ENCODE measurements around the gene CFB.

GRCh38 chr6:31903957-31904356 is 41.9 kb upstream of the CFB start:
- no peak for TF ChIP-seq POLR2AphosphoS5 (IDR thresholded peaks at IDR 0.05; ENCODE audit: low read depth, low read length)
- TF ChIP-seq, protein P1, sequence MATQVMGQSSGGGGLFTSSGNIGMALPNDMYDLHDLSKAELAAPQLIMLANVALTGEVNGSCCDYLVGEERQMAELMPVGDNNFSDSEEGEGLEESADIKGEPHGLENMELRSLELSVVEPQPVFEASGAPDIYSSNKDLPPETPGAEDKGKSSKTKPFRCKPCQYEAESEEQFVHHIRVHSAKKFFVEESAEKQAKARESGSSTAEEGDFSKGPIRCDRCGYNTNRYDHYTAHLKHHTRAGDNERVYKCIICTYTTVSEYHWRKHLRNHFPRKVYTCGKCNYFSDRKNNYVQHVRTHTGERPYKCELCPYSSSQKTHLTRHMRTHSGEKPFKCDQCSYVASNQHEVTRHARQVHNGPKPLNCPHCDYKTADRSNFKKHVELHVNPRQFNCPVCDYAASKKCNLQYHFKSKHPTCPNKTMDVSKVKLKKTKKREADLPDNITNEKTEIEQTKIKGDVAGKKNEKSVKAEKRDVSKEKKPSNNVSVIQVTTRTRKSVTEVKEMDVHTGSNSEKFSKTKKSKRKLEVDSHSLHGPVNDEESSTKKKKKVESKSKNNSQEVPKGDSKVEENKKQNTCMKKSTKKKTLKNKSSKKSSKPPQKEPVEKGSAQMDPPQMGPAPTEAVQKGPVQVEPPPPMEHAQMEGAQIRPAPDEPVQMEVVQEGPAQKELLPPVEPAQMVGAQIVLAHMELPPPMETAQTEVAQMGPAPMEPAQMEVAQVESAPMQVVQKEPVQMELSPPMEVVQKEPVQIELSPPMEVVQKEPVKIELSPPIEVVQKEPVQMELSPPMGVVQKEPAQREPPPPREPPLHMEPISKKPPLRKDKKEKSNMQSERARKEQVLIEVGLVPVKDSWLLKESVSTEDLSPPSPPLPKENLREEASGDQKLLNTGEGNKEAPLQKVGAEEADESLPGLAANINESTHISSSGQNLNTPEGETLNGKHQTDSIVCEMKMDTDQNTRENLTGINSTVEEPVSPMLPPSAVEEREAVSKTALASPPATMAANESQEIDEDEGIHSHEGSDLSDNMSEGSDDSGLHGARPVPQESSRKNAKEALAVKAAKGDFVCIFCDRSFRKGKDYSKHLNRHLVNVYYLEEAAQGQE (IDR thresholded peaks at IDR 0.05; ENCODE audit: insufficient read depth in 1 of 2, low read depth in 2 of 2, low read length in 2 of 2) = no peak
